ENCODE data around the gene UGT1A9.

GRCh38 chr2:233792720-233793119, 121.0 kb downstream of the UGT1A9 start:
- TF ChIP-seq CTCF (IDR thresholded peaks at IDR 0.05), result no peak
- TF ChIP-seq POLR2A (IDR thresholded peaks at IDR 0.05), result no peak
